Measurements from ENCODE around the gene CHMP4A.

DNA sequence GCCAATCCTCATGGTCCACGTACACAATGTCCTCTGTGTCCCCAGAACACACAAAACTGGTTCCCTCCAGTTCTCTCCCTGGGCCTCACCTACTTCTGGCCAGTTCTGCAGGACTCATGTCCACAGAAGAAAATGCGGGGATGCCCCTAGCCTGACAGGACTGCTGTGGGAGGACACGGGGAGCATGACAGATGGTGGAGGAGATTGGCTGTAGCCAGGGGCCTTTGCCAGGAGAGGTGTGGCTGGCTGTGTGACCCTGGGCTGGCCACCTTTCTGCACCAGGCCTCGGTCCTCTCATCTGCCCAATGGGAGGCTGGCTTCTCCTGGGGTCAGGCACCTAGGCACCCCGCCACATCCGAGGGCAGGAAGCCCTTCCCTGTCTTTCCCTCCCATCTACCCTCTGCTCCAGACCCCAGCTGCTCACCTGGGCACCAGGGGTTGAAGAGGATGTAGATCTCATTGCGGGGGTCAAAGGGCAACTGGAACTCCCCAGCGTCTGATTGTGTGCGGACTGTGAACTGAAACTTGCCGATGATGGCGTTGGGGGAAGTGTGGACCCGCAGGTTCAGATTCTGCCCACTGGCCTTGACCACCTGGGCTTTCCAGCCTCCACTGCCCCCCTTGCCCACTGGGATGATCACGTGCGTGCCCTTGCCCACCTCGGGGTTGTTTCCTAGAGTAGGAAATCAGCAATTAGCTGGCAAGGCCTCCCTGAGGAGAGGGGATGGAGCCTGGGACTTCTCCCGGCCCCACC, 46.9 kb upstream of the CHMP4A start:
- TF ChIP-seq FOXP4 (CRISPR knock-in tag; IDR thresholded peaks at IDR 0.05) (no peak), NR2C2 (CRISPR knock-in tag; IDR thresholded peaks at IDR 0.05) (no peak)
- TF ChIP-seq, protein P1, sequence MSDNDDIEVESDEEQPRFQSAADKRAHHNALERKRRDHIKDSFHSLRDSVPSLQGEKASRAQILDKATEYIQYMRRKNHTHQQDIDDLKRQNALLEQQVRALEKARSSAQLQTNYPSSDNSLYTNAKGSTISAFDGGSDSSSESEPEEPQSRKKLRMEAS (CRISPR knock-in tag; IDR thresholded peaks at IDR 0.05): no peak
- TF ChIP-seq, protein P2, sequence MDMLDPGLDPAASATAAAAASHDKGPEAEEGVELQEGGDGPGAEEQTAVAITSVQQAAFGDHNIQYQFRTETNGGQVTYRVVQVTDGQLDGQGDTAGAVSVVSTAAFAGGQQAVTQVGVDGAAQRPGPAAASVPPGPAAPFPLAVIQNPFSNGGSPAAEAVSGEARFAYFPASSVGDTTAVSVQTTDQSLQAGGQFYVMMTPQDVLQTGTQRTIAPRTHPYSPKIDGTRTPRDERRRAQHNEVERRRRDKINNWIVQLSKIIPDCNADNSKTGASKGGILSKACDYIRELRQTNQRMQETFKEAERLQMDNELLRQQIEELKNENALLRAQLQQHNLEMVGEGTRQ (CRISPR knock-in tag; IDR thresholded peaks at IDR 0.05): no peak
